BLaER1 treated with 17β-estradiol and CSF1 and Interleukin-3, amounts not matched to agents 10 nM and 100 nM (cell line): ENCODE measurements around the gene ATAD3C.
"Not testable (repeated sequence)": the region's sequence is repeated elsewhere in the genome, so short reads cannot be mapped to it uniquely, and the experiment has no call there.

Experiments used
- H3K27ac ChIP-seq, 11 experiments: shearing (Covaris generic); formaldehyde crosslinking; 2 replicates each; pipeline ENCODE4 v1.8.1; 2022
- H3K27me3 ChIP-seq, 11 experiments: shearing (Covaris generic); formaldehyde crosslinking; 2 replicates each; pipeline ENCODE4 v1.8.1; 2022
- H3K36me3 ChIP-seq, 11 experiments: shearing (Covaris generic); formaldehyde crosslinking; 2 replicates each; pipeline ENCODE4 v1.8.1; 2022
- H3K4me1 ChIP-seq, 10 experiments: shearing (Covaris generic); formaldehyde crosslinking; 2 replicates each; pipeline ENCODE4 v1.8.1; 2022
- H3K4me2 ChIP-seq, 11 experiments: shearing (Covaris generic); formaldehyde crosslinking; 2 replicates each; pipeline ENCODE4 v1.8.1; 2022
- H3K4me3 ChIP-seq, 10 experiments: shearing (Covaris generic); formaldehyde crosslinking; 2 replicates each; pipeline ENCODE4 v1.8.1; 2022
- H3K9ac ChIP-seq, 11 experiments: shearing (Covaris generic); formaldehyde crosslinking; 2 replicates each; pipeline ENCODE4 v1.8.1; 2022
- H3K9me3 ChIP-seq, 11 experiments: shearing (Covaris generic); formaldehyde crosslinking; replicated peaks in 1 of 11; 2 replicates each; pipeline ENCODE4 v1.8.1; 2022
- H4K20me1 ChIP-seq, 11 experiments: shearing (Covaris generic); formaldehyde crosslinking; 2 replicates each; pipeline ENCODE4 v1.8.1; 2022
- Cebpa-rat ChIP-seq, 11 experiments: shearing (Covaris generic); IDR thresholded peaks; 2 replicates each; pipeline ENCODE4 v1.8.1; 2022

ATAD3C gene

DNA sequence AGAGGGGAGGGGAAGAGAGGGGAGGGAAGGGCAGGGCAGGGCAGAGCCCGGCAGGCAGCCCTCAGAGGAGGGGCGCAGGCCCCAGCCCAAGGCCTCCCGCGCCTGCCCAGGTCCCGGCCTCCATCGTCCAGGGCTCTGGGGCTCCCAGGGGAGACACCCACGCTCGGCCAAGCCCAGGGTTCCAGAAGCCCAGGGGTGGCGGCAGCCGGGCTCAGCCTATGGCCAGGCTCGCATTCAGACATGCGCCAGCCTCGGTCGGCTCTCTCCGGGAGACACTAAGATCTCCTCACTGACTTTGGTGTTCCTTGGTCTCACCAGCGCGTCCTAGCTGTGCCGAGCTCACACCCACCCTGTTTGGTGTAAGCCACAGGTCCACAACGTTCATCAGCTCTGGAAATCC, 21.3 kb upstream of the ATAD3C start:
- Histone ChIP-seq H3K36me3 (no peaks in the 10 kb centered on the region), H3K9me3 (no peaks in the 10 kb centered on the region), H3K4me2 (no peak overlapping the region), H3K27me3 (peaks cover 0 to 12% (median 0%) of the 10 kb centered on the region in 11 experiments; a peak in 5 of 22 replicates), H3K4me3 (no peak overlapping the region), H4K20me1 (no peaks in the 10 kb centered on the region), H3K9ac (no peak overlapping the region), H3K27ac (no peak overlapping the region), H3K4me1 (peaks cover 30 to 62% (median 52%) of the 10 kb centered on the region in 10 experiments)
- no peak for TF ChIP-seq Cebpa-rat (IDR thresholded peaks at IDR 0.05)

DNA sequence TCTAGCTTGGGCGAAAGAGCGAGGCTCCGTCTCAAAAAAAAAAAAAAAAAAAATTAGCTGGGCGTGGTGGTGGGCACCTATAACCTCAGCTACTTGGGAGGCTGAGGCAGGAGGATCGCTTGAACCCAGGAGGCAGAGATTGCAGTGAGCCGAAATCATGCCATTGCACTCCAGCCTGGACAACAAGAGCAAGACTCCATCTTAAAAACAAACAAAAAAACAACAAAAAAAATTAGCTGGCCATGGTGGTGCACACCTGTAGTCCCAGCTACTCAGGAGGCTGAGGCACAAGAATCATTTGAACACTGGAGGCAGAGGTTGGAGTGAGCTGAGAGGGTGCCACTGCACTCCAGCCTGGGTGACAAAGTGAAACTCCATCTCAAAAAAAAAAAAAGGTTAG, 20.5 kb upstream of the ATAD3C start:
- not testable (repeated sequence) for H3K9ac ChIP-seq, H3K27ac ChIP-seq, H4K20me1 ChIP-seq, H3K36me3 ChIP-seq, H3K9me3 ChIP-seq, H3K4me3 ChIP-seq, H3K4me2 ChIP-seq
- Histone ChIP-seq H3K4me1 (peaks cover 38 to 64% (median 58%) of the 10 kb centered on the region in 10 experiments), H3K27me3 (peaks cover 0 to 12% (median 0%) of the 10 kb centered on the region in 11 experiments; a peak in 5 of 22 replicates)

DNA sequence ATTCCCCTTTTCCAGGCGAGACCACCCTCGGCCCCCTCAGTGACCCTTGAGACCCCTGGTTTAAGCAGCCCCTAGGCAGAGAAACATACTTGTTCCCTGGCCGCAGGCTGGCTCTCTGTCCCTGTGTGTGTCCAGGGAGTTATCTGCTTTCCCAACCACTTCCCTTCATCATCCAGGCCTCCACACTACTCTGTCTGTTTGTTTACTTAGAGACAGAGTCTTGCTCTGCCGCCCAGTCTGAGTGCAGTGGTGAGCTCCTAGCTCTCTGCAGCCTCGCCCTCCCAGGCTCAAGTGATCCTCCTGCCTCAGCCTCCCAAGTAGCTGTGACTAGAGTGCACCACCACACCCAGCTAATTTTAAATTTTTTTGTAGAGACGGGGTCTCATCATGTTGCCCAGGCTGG, 19.8 kb upstream of the ATAD3C start:
- no peaks in the 10 kb centered on the region for H3K9me3 ChIP-seq
- no peaks in the 10 kb centered on the region for H3K36me3 ChIP-seq
- no peak overlapping the region for H3K4me3 ChIP-seq
- peak overlapping the region in 7 of 11 experiments; percentile 14 to 96 (median 82); a peak in 10 of 22 replicates for H3K4me2 ChIP-seq
- peaks cover 45 to 71% (median 65%) of the 10 kb centered on the region in 10 experiments for H3K4me1 ChIP-seq
- H4K20me1 ChIP-seq, result peaks cover 0 to 8% (median 0%) of the 10 kb centered on the region in 11 experiments; a peak in 2 of 22 replicates
- H3K27ac ChIP-seq, result no peak overlapping the region
- peak overlapping the region in 3 of 11 experiments; percentile 19 to 47 (median 23); a peak in 2 of 22 replicates for H3K9ac ChIP-seq
- TF ChIP-seq Cebpa-rat (IDR thresholded peaks at IDR 0.05), result no peak
- peaks cover 0 to 12% (median 0%) of the 10 kb centered on the region in 11 experiments; a peak in 5 of 22 replicates for H3K27me3 ChIP-seq

DNA sequence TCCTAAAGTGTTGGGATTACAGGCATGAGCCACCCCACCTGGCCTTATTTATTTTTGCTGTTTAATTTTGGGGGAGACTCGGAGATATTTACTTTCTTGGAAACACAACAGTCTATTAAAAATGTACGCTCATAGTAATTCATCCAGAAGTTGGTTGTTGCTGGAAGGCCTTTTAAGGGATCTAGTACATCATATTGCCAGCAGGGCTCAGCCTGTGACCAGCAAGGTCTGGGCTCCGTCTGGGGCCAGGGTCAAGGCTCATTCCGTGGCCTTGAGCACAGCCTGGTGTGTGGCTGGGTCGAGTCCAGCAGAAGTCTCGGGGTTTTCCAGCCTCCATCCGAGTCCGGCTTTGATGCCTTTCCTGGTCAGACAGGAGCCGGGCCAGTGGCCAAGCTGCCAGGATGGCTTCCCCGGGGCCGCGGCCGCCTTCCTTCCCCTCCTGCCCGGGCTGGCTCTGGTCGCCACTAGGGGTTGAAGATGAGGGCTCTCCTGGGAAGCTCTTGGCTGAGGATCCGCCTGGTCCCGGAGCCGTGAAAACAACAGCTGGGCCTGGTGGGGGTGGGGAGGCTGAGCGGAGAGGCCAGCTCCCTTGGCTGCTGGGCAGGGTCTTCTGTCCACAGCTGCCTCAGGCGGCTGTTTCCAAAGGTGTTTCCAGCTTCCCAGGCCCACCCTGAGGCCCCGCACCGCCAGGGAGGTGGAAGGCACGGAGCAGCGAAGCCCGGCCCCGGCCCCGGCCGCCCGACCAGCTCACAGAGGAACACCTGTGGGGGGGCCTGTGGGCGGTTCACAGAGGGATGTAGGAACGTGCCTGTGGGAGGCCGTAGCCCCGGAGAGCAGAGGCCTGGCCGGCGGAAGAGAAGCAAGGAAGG, 19.1 kb upstream of the ATAD3C start:
- TF ChIP-seq Cebpa-rat (IDR thresholded peaks at IDR 0.05), result no peak
- peaks cover 51 to 77% (median 72%) of the 10 kb centered on the region in 10 experiments for H3K4me1 ChIP-seq

DNA sequence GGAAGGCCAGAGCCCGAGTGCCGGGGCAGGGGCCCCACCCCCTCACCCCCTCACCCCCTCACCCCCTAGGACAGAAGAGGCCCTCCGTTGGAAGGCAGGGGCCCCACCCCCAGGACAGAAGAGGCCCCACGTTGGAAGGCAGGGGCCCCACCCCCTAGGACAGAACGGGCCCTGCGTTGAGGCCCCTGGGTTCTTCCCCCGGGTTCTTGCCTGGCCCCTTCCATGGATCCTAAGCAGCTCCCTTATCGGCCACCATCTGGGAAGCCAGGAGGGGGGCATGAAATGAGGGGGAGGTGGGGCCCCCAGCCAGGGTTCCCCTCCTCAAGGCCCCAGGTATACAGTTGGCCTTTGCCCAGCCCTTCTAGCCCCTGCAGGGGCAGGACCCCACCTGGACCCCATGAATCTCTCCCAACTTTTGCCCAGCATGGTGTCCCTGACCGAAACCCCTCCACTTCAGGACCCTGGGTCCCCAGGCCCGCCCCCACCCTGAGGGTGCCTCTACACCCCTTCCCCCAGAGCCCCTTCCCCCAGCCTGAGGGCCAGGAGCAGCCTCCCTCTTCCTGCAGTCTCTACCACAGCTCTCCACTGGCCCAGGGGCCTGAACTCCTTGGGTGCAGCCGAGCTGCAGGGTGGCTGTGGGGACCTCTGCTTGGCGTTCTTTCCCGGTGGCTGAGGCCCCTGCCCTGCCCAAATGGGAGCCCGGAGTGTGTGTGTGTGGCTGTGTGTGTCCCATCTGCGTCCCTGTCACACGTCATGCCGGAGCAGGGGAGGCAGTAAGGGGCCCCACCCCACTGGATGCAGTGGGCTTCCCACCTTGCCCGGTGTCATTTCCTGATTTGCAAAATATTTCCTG, 18.3 kb upstream of the ATAD3C start:
- no peak for TF ChIP-seq Cebpa-rat (IDR thresholded peaks at IDR 0.05)
- H3K9me3 ChIP-seq, result no peaks in the 10 kb centered on the region
- H3K4me3 ChIP-seq, result peak overlapping the region in 3 of 10 experiments; percentile 3 to 61 (median 43); a peak in 2 of 20 replicates
- peaks cover 0 to 12% (median 3%) of the 10 kb centered on the region in 11 experiments; a peak in 10 of 22 replicates for H4K20me1 ChIP-seq
- peak overlapping the region; percentile 90 to 100 (median 99) for H3K4me2 ChIP-seq
- H3K27ac ChIP-seq, result peak overlapping the region; percentile 54 to 78 (median 67); a peak in 18 of 22 replicates
- H3K4me1 ChIP-seq, result peaks cover 55 to 77% (median 71%) of the 10 kb centered on the region in 10 experiments
- peaks cover 0 to 7% (median 0%) of the 10 kb centered on the region in 11 experiments; a peak in 5 of 22 replicates for H3K27me3 ChIP-seq
- no peaks in the 10 kb centered on the region for H3K36me3 ChIP-seq
- H3K9ac ChIP-seq, result peak overlapping the region; percentile 55 to 79 (median 72); a peak in 21 of 22 replicates

More for the DNA sequence above, 19.1 kb upstream of the ATAD3C start:
- Histone ChIP-seq H3K27ac (peak overlapping the region in 8 of 11 experiments; percentile 14 to 53 (median 37); a peak in 12 of 22 replicates), H3K4me2 (peak overlapping the region; percentile 38 to 99 (median 82)), H3K36me3 (no peaks in the 10 kb centered on the region), H3K4me3 (no peak overlapping the region), H4K20me1 (peaks cover 0 to 8% (median 0%) of the 10 kb centered on the region in 11 experiments; a peak in 2 of 22 replicates), H3K9me3 (no peaks in the 10 kb centered on the region), H3K9ac (peak overlapping the region in 8 of 11 experiments; percentile 12 to 50 (median 34); a peak in 9 of 22 replicates), H3K27me3 (peaks cover 0 to 12% (median 0%) of the 10 kb centered on the region in 11 experiments; a peak in 5 of 22 replicates)

DNA sequence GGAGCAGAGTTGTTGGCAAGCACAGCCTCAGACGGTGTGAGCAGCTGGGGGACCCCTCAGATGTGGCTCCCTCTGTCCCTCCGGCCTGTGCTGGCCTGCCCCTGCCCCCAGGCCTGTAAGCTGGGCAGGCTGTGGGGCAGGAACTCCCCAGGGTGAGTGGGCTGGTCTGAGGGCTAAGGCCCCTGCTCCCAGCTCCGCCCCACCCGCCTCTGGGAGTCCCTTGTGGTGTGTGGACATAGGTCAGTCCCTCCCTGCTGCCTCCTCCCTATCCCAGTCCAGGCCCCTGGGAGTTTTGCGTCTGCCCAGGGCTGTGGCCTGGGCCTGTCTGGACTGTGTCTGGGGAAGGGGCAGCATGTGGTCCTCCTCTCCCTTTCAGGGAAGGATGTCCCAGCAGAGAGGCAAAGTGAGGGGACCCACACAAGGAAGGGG, 17.6 kb upstream of the ATAD3C start:
- Histone ChIP-seq H3K9me3 (no peaks in the 10 kb centered on the region), H4K20me1 (peaks cover 0 to 19% (median 10%) of the 10 kb centered on the region in 11 experiments; a peak in 14 of 22 replicates), H3K4me3 (peak overlapping the region in 4 of 10 experiments; percentile 3 to 68 (median 52); a peak in 3 of 20 replicates), H3K4me1 (peaks cover 57 to 77% (median 71%) of the 10 kb centered on the region in 10 experiments), H3K27ac (peak overlapping the region; percentile 54 to 78 (median 67); a peak in 20 of 22 replicates), H3K27me3 (peaks cover 0 to under 1% (median 0%) of the 10 kb centered on the region in 11 experiments; a peak in 3 of 22 replicates), H3K4me2 (peak overlapping the region; percentile 90 to 100 (median 99)), H3K36me3 (no peaks in the 10 kb centered on the region), H3K9ac (peak overlapping the region; percentile 55 to 79 (median 72))
- no peak for TF ChIP-seq Cebpa-rat (IDR thresholded peaks at IDR 0.05)

DNA sequence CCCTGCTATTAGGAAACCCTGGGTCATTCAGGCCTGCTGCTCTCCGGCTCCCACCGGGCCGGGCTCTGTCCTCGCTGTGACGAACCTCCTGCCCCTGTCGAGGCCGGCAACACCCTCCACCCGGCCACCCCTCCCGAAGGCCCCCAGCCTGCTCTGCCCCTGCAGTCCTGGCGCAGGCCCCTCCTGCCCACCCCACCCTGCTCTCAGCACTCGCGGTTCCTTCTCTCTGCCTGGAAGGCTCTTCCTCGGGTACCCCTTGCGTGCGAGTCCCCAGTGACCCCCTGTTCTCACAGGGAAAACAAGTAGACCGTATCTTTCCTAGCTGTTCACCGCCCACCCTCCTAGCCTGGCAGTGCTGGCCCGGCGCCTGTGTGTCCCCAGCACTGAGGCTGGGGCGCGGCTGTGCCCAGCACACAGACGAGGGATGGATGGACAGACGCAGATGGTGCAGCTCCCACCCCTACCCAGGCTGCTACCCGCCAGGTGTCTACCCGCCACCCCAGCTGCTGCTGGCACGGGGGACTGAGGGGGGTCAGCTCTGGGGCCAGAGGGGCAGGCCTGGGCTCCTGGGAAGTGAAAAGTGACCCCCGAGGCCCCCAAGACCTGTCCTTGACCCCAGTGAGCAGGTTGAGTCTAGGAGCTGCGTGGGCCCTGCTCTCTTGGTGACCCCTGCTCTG, 17.1 kb upstream of the ATAD3C start:
- Histone ChIP-seq H3K9ac (peak overlapping the region; percentile 55 to 79 (median 72)), H3K4me1 (peaks cover 63 to 83% (median 77%) of the 10 kb centered on the region in 10 experiments), H3K27me3 (no peaks in the 10 kb centered on the region; a peak in 2 of 22 replicates), H3K4me3 (peak overlapping the region in 7 of 10 experiments; percentile 37 to 68 (median 59); a peak in 10 of 20 replicates), H3K9me3 (no peaks in the 10 kb centered on the region), H3K4me2 (peak overlapping the region; percentile 90 to 100 (median 99)), H3K36me3 (no peaks in the 10 kb centered on the region), H4K20me1 (peaks cover 0 to 24% (median 15%) of the 10 kb centered on the region in 11 experiments; a peak in 15 of 22 replicates), H3K27ac (peak overlapping the region; percentile 54 to 78 (median 67); a peak in 21 of 22 replicates)
- TF ChIP-seq Cebpa-rat (IDR thresholded peaks at IDR 0.05), result no peak
